Measurements from ENCODE around the gene POFUT2. TPM values are rescaled to one million over a fixed set of nuclear protein-coding genes. Genes with fewer than 3 reads are reported as not detected.

POFUT2 gene
- total RNA-seq, 1 experiment from 2014 or later = 28.2 TPM

DNA sequence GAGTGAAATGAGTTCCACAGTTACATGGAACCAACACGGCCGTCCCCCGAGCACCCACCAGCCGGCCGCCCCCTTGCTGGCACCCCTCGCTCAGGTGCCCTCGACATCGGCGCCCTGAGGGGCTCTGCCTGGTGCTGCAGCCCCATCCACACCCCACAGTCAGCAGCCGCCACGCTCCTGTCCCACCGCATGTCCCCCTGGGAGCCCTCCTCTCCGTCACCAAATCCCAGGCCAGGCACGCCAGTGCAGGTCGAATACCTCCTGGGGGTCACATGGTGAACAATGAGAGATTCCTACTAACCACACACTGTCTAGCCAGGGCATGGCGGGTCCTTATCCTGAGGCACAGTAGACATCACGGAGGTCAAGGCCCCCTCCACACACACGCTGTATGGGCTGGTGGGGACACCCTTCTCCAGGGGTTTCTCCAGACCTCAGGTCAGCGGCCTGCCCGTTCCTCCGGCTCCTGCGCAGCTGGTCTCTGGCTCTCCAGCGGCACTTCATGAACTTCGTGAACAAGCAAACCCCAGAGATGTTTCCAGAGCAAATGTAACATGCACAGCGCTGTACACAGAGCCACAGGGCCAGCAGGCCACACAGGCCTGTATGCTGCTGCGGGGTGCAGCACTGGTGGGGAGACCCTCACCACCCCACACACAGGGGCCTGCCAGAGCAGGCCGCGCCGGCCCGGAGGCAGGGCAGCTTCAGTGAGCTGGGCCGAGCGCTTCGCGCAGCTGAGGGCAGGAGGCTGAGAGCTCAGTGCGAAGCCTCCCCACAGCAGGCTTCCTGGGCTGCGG lies 21.8 kb downstream of the POFUT2 start:
- Histone ChIP-seq H3K4me2 (ENCODE audit: low read length) (no peak overlapping the region), H2AFZ (ENCODE audit: low read length) (no peak overlapping the region), H3K9ac (ENCODE audit: low read length) (no peak overlapping the region), H3F3A (ENCODE audit: low read length, unreplicated experiment) (no peaks in the 10 kb centered on the region), H3K27me3 (ENCODE audit: low read length) (no peaks in the 10 kb centered on the region), H3K79me2 (ENCODE audit: low read length) (no peaks in the 10 kb centered on the region), H3K9me2 (replicated peaks; ENCODE audit: low read length) (no peaks in the 10 kb centered on the region), H3K36me3 (ENCODE audit: low read depth, low read length) (peaks cover 12% of the 10 kb centered on the region), H3K4me3 (ENCODE audit: low read length) (no peak overlapping the region), H3K9me3 (ENCODE audit: low read length) (no peaks in the 10 kb centered on the region), H3K27ac (ENCODE audit: low read length) (no peak overlapping the region), H4K20me1 (ENCODE audit: low read length) (no peaks in the 10 kb centered on the region), H3K4me1 (ENCODE audit: insufficient read depth, low read length) (no peaks in the 10 kb centered on the region)
- ATAC-seq (no peak), DNase-seq (no peak)
- CTCF ChIA-PET = no interaction called here
- no peak for TF ChIP-seq EZH2phosphoT487 (IDR thresholded peaks at IDR 0.05; ENCODE audit: borderline replicate concordance, low read length)
- TF ChIP-seq, protein P1, sequence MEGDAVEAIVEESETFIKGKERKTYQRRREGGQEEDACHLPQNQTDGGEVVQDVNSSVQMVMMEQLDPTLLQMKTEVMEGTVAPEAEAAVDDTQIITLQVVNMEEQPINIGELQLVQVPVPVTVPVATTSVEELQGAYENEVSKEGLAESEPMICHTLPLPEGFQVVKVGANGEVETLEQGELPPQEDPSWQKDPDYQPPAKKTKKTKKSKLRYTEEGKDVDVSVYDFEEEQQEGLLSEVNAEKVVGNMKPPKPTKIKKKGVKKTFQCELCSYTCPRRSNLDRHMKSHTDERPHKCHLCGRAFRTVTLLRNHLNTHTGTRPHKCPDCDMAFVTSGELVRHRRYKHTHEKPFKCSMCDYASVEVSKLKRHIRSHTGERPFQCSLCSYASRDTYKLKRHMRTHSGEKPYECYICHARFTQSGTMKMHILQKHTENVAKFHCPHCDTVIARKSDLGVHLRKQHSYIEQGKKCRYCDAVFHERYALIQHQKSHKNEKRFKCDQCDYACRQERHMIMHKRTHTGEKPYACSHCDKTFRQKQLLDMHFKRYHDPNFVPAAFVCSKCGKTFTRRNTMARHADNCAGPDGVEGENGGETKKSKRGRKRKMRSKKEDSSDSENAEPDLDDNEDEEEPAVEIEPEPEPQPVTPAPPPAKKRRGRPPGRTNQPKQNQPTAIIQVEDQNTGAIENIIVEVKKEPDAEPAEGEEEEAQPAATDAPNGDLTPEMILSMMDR (conservative IDR thresholded peaks at IDR 0.05; ENCODE audit: low read depth, low read length) = no peak
- no peak for TF ChIP-seq EZH2 (IDR thresholded peaks at IDR 0.05; ENCODE audit: low read length, unreplicated experiment)
- POLR2A ChIA-PET (ENCODE audit: unreplicated experiment) = no interaction called here
- intact Hi-C loops (cut with micrococcal nuclease) = no loop called here
- BruUV-seq (replicated peaks) = no TSS peak

DNA sequence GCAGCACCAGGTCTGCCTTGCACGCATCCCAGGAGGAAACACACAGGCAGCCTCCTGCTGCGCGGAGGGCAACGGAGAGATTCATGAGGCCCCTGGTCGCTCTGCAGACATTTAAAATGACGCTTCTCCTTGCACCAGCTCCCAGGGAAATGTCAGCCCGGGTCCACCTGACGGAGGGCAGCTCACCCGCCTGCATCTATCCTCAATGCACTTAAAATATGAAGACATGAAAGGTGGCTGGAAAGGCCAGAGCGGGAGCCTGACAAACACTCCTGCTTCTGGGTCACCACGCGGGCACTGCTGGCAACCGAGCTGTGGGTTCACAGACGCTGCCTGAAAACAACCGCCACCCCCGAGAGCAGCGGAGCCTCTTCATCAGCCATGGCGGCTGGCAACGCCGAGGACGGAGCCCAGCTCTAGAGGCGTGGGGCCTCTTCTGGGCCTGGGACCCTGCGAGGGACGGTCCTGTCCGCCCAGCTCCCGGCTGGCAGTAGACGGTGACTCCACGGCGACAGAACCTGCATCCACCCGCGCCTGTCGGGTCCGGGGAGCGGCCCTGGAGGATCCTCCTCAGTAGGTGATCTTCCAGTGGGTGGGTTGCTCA lies 22.7 kb downstream of the POFUT2 start:
- Histone ChIP-seq H3K27me3 (ENCODE audit: low read length) (no peaks in the 10 kb centered on the region), H3K79me2 (ENCODE audit: low read length) (no peaks in the 10 kb centered on the region), H3K4me2 (ENCODE audit: low read length) (no peak overlapping the region), H3K9ac (ENCODE audit: low read length) (no peak overlapping the region), H2AFZ (ENCODE audit: low read length) (no peak overlapping the region), H3K4me1 (ENCODE audit: insufficient read depth, low read length) (no peaks in the 10 kb centered on the region), H4K20me1 (ENCODE audit: low read length) (no peaks in the 10 kb centered on the region), H3K9me2 (replicated peaks; ENCODE audit: low read length) (no peaks in the 10 kb centered on the region), H3K9me3 (ENCODE audit: low read length) (no peaks in the 10 kb centered on the region), H3K36me3 (ENCODE audit: low read depth, low read length) (peaks cover 10% of the 10 kb centered on the region; the same call in 1 of the 2 replicates), H3K27ac (ENCODE audit: low read length) (no peak overlapping the region), H3K4me3 (ENCODE audit: low read length) (no peak overlapping the region), H3F3A (ENCODE audit: low read length, unreplicated experiment) (no peaks in the 10 kb centered on the region)
- DNase-seq (no peak), ATAC-seq (no peak)
- intact Hi-C loops (cut with micrococcal nuclease) = no loop called here
- no peak for TF ChIP-seq EZH2phosphoT487 (IDR thresholded peaks at IDR 0.05; ENCODE audit: borderline replicate concordance, low read length)
- BruUV-seq (replicated peaks) = no TSS peak
- POLR2A ChIA-PET (ENCODE audit: unreplicated experiment) = no interaction called here
- CTCF ChIA-PET = no interaction called here

DNA sequence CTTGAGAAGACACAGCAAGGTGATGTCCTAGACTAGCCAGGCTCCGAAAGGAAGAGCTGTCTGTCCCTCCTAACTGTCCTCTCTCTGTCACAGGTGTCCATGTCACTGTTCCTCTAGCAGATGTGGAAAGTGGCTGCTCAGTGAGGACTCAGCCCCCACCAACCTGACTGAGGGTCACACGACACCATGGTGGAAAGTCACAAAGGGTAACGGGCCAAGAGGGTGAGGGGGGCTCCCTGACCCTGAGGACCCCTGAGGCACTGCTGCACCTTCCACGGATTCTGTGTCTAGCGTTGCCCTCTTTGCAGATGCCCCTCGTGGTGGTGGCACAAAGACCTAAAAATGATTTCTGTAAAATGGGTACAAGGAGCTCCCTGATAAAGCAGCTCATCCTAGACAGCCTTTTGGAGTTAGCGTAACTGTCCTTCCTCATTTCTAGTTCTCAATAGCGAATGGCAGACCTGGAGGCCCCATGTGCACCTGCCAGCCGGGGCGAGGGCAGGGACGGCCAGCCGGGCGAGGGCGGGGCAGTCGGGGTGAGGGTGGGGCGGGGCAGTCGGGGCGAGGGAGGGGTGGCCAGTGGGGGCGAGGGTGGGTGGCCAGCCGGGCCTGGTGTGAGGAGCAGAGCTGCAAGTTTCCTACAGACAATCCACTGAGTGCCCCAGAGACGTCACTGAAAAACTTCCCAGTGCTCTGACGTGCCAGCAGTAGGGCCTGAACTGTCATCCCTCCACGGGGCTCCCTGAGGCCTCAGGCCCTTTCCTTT lies 23.4 kb downstream of the POFUT2 start:
- ChIA-PET CTCF (no interaction called here), POLR2A (ENCODE audit: unreplicated experiment) (interaction anchor here (0.5 kb wide), 1 partner anchor 1454 kb away, joined by 3 read pairs; no protein-coding TSS in a partner anchor)
- H3K4me3 ChIP-seq (ENCODE audit: low read length) = no peak overlapping the region
- H3K9me2 ChIP-seq (replicated peaks; ENCODE audit: low read length) = no peaks in the 10 kb centered on the region
- no peaks in the 10 kb centered on the region for H3K79me2 ChIP-seq (ENCODE audit: low read length)
- no peak overlapping the region for H3K27ac ChIP-seq (ENCODE audit: low read length)
- no peaks in the 10 kb centered on the region for H4K20me1 ChIP-seq (ENCODE audit: low read length)
- intact Hi-C loops (cut with micrococcal nuclease) = no loop called here
- no peak overlapping the region for H3K9ac ChIP-seq (ENCODE audit: low read length)
- BruUV-seq (replicated peaks) = no TSS peak
- no peak overlapping the region for H3K4me2 ChIP-seq (ENCODE audit: low read length)
- peaks cover 6% of the 10 kb centered on the region; the same call in 1 of the 2 replicates for H3K36me3 ChIP-seq (ENCODE audit: low read depth, low read length)
- no peaks in the 10 kb centered on the region for H3K27me3 ChIP-seq (ENCODE audit: low read length)
- no peaks in the 10 kb centered on the region for H3K9me3 ChIP-seq (ENCODE audit: low read length)
- H3F3A ChIP-seq (ENCODE audit: low read length, unreplicated experiment) = no peaks in the 10 kb centered on the region
- no peak overlapping the region for H2AFZ ChIP-seq (ENCODE audit: low read length)
- TF ChIP-seq EZH2phosphoT487 (IDR thresholded peaks at IDR 0.05; ENCODE audit: borderline replicate concordance, low read length) (no peak), EZH2 (IDR thresholded peaks at IDR 0.05; ENCODE audit: low read length, unreplicated experiment) (no peak)
- TF ChIP-seq, protein P1 (conservative IDR thresholded peaks at IDR 0.05; ENCODE audit: low read depth, low read length) = no peak
- H3K4me1 ChIP-seq (ENCODE audit: insufficient read depth, low read length) = no peaks in the 10 kb centered on the region
- ATAC-seq (no peak), DNase-seq (no peak)

Measured in PC-3 (cell line).